H1 (cell line): Measurements from ENCODE around the gene DDI2.

ENCODE experiments used
- BRCA1 ChIP-seq: IDR thresholded peaks from 2 replicates; pipeline ENCODE4 v1.6.1; 2012; ENCODE audit warnings: low read depth, low read length, improper control_type of control experiment
- CHD1 ChIP-seq: IDR thresholded peaks from 2 replicates; pipeline ENCODE4 v1.6.1; 2012; ENCODE audit warnings: low read depth, low read length, improper control_type of control experiment
- CTCF ChIP-seq, 3 experiments: IDR thresholded peaks; 1 replicate in 2 of 3; 2 replicates in 1 of 3; pipeline versions ENCODE4 v1.5.1 to v1.6.1; 2011; ENCODE audit warnings: low read length in 3 of 3, mild to moderate bottlenecking in 3 of 3, inconsistent platforms in 2 of 3, low read depth in 1 of 3, moderate library complexity in 1 of 3; ENCODE audit not compliant: insufficient read depth in 1 of 3; ENCODE audit errors: control extremely low read depth in 1 of 3
- HDAC2 ChIP-seq, 2 experiments: fragments of 300-600 bp in 1 of 2; sonication (generic) in 1 of 2; IDR thresholded peaks; 2 replicates each; pipeline ENCODE4 v1.6.1; 2011 to 2012; ENCODE audit warnings: low read depth in 2 of 2, low read length in 2 of 2, mild to moderate bottlenecking in 2 of 2, moderate library complexity in 2 of 2, borderline replicate concordance in 1 of 2, inconsistent platforms in 1 of 2
- JUND ChIP-seq: IDR thresholded peaks from 2 replicates; pipeline ENCODE4 v1.6.1; 2011; ENCODE audit warnings: mild to moderate bottlenecking, improper control_type of control experiment, low read length
- KDM5A ChIP-seq: fragments of 200-600 bp; IDR thresholded peaks from 2 replicates; pipeline ENCODE4 v1.7.1; 2012; ENCODE audit warnings: mild to moderate bottlenecking, low read length, inconsistent platforms, mixed read lengths
- POLR2A ChIP-seq, 2 experiments: IDR thresholded peaks; 1 replicate in 1 of 2; 2 replicates in 1 of 2; pipeline ENCODE4 v1.6.1; 2011; ENCODE audit warnings: low read depth in 2 of 2, low read length in 2 of 2, mild to moderate bottlenecking in 2 of 2; ENCODE audit errors: control extremely low read depth in 1 of 2
- POLR2AphosphoS5 ChIP-seq: IDR thresholded peaks from 2 replicates; pipeline ENCODE4 v1.6.1; 2011; ENCODE audit warnings: low read depth, low read length
- SIRT6 ChIP-seq: IDR thresholded peaks from one replicate; pipeline ENCODE4 v1.7.1; 2012; ENCODE audit warnings: low read length, inconsistent platforms
- SP2 ChIP-seq: IDR thresholded peaks from 2 replicates; pipeline ENCODE4 v1.6.1; 2012; ENCODE audit warnings: mild to moderate bottlenecking, low read length, inconsistent platforms
- USF2 ChIP-seq: IDR thresholded peaks from 2 replicates; pipeline ENCODE4 v1.6.1; 2011; ENCODE audit warnings: low read length, improper control_type of control experiment
- ZNF274 ChIP-seq: IDR thresholded peaks from 2 replicates; pipeline ENCODE4 v1.7.0; 2012; ENCODE audit warnings: low read length, borderline replicate concordance; ENCODE audit errors: extremely low read depth

- no peak for TF ChIP-seq CTCF (IDR thresholded peaks at IDR 0.05; ENCODE audit: control extremely low read depth in 1 of 3, insufficient read depth in 1 of 3, low read depth in 1 of 3, low read length in 3 of 3)
- no peak for TF ChIP-seq ZNF274
- TF ChIP-seq POLR2A (IDR thresholded peaks at IDR 0.05; ENCODE audit: control extremely low read depth in 1 of 2, low read depth in 2 of 2, low read length in 2 of 2) = no peak
- TF ChIP-seq JUND = no peak
- no peak for TF ChIP-seq USF2
- no peak for TF ChIP-seq KDM5A
- no peak for TF ChIP-seq CHD1
- TF ChIP-seq POLR2AphosphoS5 = no peak
- TF ChIP-seq BRCA1 = no peak
- no peak for TF ChIP-seq HDAC2 (IDR thresholded peaks at IDR 0.05; ENCODE audit: borderline replicate concordance in 1 of 2, low read depth in 2 of 2, low read length in 2 of 2)
- TF ChIP-seq SIRT6 = no peak
- TF ChIP-seq SP2 = no peak
Measured at GRCh38 chr1:15624133-15624714, 7.0 kb downstream of the DDI2 start.
